Transverse colon (tissue), 4 donors: ENCODE results near the gene GPR108. TPM values are rescaled to one million over a fixed set of nuclear protein-coding genes. Genes with fewer than 3 reads are reported as not detected.

ENCODE experiments used
- DNase-seq: peaks from one replicate; pipeline ENCODE4 v3.0.0-alpha.2; 2019
- H3K27ac ChIP-seq, 4 donors: fragments of 200-600 bp; sonication (generic); 2 replicates each; pipeline ENCODE4 v1.5.1; 2016 to 2018; ENCODE audit warnings: inconsistent platforms in 4 of 4
- H3K27me3 ChIP-seq: fragments of 200-600 bp; sonication (generic); 2 replicates; pipeline ENCODE4 v1.5.1; 2017; ENCODE audit warnings: inconsistent platforms
- H3K36me3 ChIP-seq, 4 donors: fragments of 200-600 bp; sonication (generic); 2 replicates each; pipeline ENCODE4 v1.5.1; 2017 to 2019; ENCODE audit warnings: inconsistent platforms in 4 of 4
- H3K4me1 ChIP-seq, 4 donors: fragments of 200-600 bp; sonication (generic); 2 replicates each; pipeline ENCODE4 v1.5.1; 2017 to 2020; ENCODE audit warnings: inconsistent platforms in 4 of 4
- H3K4me3 ChIP-seq, 4 donors: fragments of 200-600 bp; sonication (generic); 1 replicate in 1 of 4; 2 replicates in 3 of 4; pipeline versions ENCODE4 v1.5.1 to v1.6.1; 2017 to 2019; ENCODE audit warnings: inconsistent platforms in 4 of 4
- H3K9me3 ChIP-seq, 2 donors: fragments of 200-600 bp; sonication (generic); 2 replicates each; pipeline ENCODE4 v1.5.1; 2017 to 2019; ENCODE audit warnings: inconsistent platforms in 2 of 2
- CTCF ChIP-seq, 5 experiments: fragments of 200-600 bp in 3 of 5; fragments of 450-650 bp in 2 of 5; sonication (generic) in 3 of 5; IDR thresholded peaks; 1 replicate in 2 of 5; 2 replicates in 3 of 5; pipeline ENCODE4 v1.5.1; 2016 to 2017; ENCODE audit warnings: antibody characterized with exemption in 5 of 5, inconsistent platforms in 3 of 5, mild to moderate bottlenecking in 2 of 5, moderate library complexity in 1 of 5
- EP300 ChIP-seq: sonication (generic); formaldehyde crosslinking; IDR thresholded peaks from one replicate; pipeline ENCODE4 v1.6.1; 2017; ENCODE audit warnings: antibody characterized with exemption, low read depth
- POLR2A ChIP-seq: fragments of 450-650 bp; IDR thresholded peaks from one replicate; pipeline ENCODE4 v1.6.1; 2016; ENCODE audit warnings: antibody characterized with exemption, mild to moderate bottlenecking, moderate library complexity
- POLR2AphosphoS5 ChIP-seq, 3 donors: sonication (generic); formaldehyde crosslinking; IDR thresholded peaks; one replicate each; pipeline ENCODE4 v1.6.1; 2016; ENCODE audit warnings: antibody characterized with exemption in 3 of 3
- WGBS, 2 donors: methylation state at CpG; one replicate each; pipeline ENCODE4 v1.1.5; 2018; ENCODE audit warnings: low coverage in 1 of 2; 5-methylcytosine and 5-hydroxymethylcytosine counted together
- in situ Hi-C, 4 donors: fragments of 200-750 bp; cut with MboI; loops; one replicate each; pipeline versions ENCODE4 v1.15.0 to v1.15.1; 2017; ENCODE audit warnings: low sequenced_read_pairs in 3 of 4, low pct_ligation_motif_present in 1 of 4, low pct_unique_long_range_greater_than_20kb in 1 of 4
- intact Hi-C: fragments of 100-400 bp; cut with DNase I; formaldehyde crosslinking; loops from one replicate; pipeline ENCODE4 v1.15.1; 2023; ENCODE audit warnings: low total_unique reads
- total RNA-seq, 4 donors: library from RNA; depleted of rRNA; stranded (reverse); fragments of >200 nt; gene quantifications; one replicate each; pipeline ENCODE4 v1.1.0, GENCODE V29; 2016

Gene GPR108
- total RNA-seq, 4 donors from 2014 or later = 38.0 to 118 (median 90.6) TPM

- H3K36me3 ChIP-seq = peaks cover 0 to under 1% (median 0%) of the 10 kb centered on the region in 4 donors
- peak; percentile 62 for DNase-seq
- 2% methylated on average over 43 of the region's 46 CpGs; no CpG with 5 or more reads in 1 of the 2 donors for WGBS, 2 donors
- intact Hi-C loops = no loop called here
- peak overlapping the region; percentile 73 to 93 (median 82) for H3K4me3 ChIP-seq
- no peaks in the 10 kb centered on the region for H3K27me3 ChIP-seq
- H3K27ac ChIP-seq = peak overlapping the region; percentile 91 to 99 (median 97)
- TF ChIP-seq EP300 (no peak), POLR2A (peak; percentile 17), POLR2AphosphoS5 (IDR thresholded peaks at IDR 0.05) (peak; percentile 26 to 44 (median 40)), CTCF (IDR thresholded peaks at IDR 0.05) (no peak)
- H3K4me1 ChIP-seq = peaks cover 41 to 67% (median 60%) of the 10 kb centered on the region in 4 donors
- no peaks in the 10 kb centered on the region for H3K9me3 ChIP-seq
- in situ Hi-C loops = loop anchor here in 2 of 4 donors (25.0 kb wide), 1 partner anchor 122 kb away; no protein-coding TSS in a partner anchor
These were observed 3.4 kb upstream of the GPR108 start for GRCh38 chr19:6740589-6741343.

- Histone ChIP-seq H3K27me3 (no peaks in the 10 kb centered on the region), H3K36me3 (no peaks in the 10 kb centered on the region), H3K27ac (peak overlapping the region; percentile 91 to 99 (median 97)), H3K4me1 (peaks cover 39 to 66% (median 56%) of the 10 kb centered on the region in 4 donors), H3K9me3 (no peaks in the 10 kb centered on the region), H3K4me3 (peak overlapping the region; percentile 73 to 93 (median 82))
- 1% methylated on average over 34 of the region's 34 CpGs; no CpG with 5 or more reads in 1 of the 2 donors for WGBS, 2 donors
- in situ Hi-C loops (loop anchor here in 3 of 4 donors (5.0 to 25.0 kb wide), 3 partner anchors 122 to 215 kb away; no protein-coding TSS in a partner anchor), intact Hi-C loops (loop anchor here (5.0 kb wide), 1 partner anchor 627 kb away; no protein-coding TSS in a partner anchor)
- TF ChIP-seq EP300 = no peak
- TF ChIP-seq POLR2AphosphoS5 (IDR thresholded peaks at IDR 0.05) = no peak
- TF ChIP-seq CTCF (IDR thresholded peaks at IDR 0.05) = no peak
- no peak for TF ChIP-seq POLR2A
- DNase-seq = peak; percentile 54
These were observed 2.7 kb upstream of the GPR108 start for GRCh38 chr19:6739883-6740588.

GRCh38 chr19:6739390-6739882, 2.1 kb upstream of the GPR108 start, which contains the start of gene TRIP10:
Gene TRIP10 (plus strand): TSS chr19:6739680. CDS start chr19:6739762, 82 bp downstream.
- Histone ChIP-seq H3K4me3 (peak within 1 kb of the TSS; percentile 73 to 93 (median 82)), H3K27ac (peak within 1 kb of the TSS; percentile 91 to 99 (median 97)), H3K27me3 (no peaks in the 10 kb centered on the region), H3K4me1 (peaks cover 35 to 60% (median 50%) of the 10 kb centered on the region in 4 donors), H3K36me3 (no peaks in the 10 kb centered on the region), H3K9me3 (no peaks in the 10 kb centered on the region)
- peak; percentile 89 for DNase-seq
- intact Hi-C loops (loop anchor here (5.0 kb wide), 1 partner anchor 628 kb away; no protein-coding TSS in a partner anchor), in situ Hi-C loops (loop anchor here in 3 of 4 donors (5.0 to 25.0 kb wide), 3 partner anchors 123 to 215 kb away; no protein-coding TSS in a partner anchor)
- 0% methylated on average over 24 of the region's 47 CpGs; no CpG with 5 or more reads in 1 of the 2 donors for WGBS, 2 donors
- TF ChIP-seq POLR2A = peak; percentile 74
- peak; percentile 61 to 83 (median 70) for TF ChIP-seq POLR2AphosphoS5 (IDR thresholded peaks at IDR 0.05)
- TF ChIP-seq EP300 = no peak
- TF ChIP-seq CTCF (IDR thresholded peaks at IDR 0.05) = no peak
